GM10248 (cell line): ENCODE data around the gene ANKS4B.

Experiments used
- CTCF ChIA-PET: fragments of 300-600 bp; sonication (Branson Sonifier 250); formaldehyde crosslinking; extraction: SDS; loops from one replicate; lab custom pipeline; 2021; ENCODE audit warnings: antibody characterized with exemption; lab: Yijun Ruan, JAX
- POLR2A ChIA-PET: fragments of 350-650 bp; sonication (Branson Sonifier 250); formaldehyde crosslinking; extraction: SDS; loops from one replicate; lab custom pipeline; 2020; ENCODE audit warnings: antibody characterized with exemption; lab: Yijun Ruan, JAX
- DNase-seq: peaks from one replicate; pipeline ENCODE4 v3.0.0; 2012; ENCODE audit errors: extremely low spot score
- CTCF ChIP-seq: IDR thresholded peaks from 2 replicates; pipeline ENCODE4 v1.5.1; 2012; ENCODE audit warnings: mild to moderate bottlenecking, low read depth; ENCODE audit errors: extremely low read depth, missing control alignments, control extremely low read depth

Gene ANKS4B

GRCh38 chr16:21214086-21214485 lies 19.4 kb upstream of the ANKS4B start:
- ChIA-PET CTCF (interaction anchor here (0.6 kb wide), 1 partner anchor 25 kb away, joined by 4 read pairs; no protein-coding TSS in a partner anchor), POLR2A (no interaction called here)
- DNase-seq: no peak
- no peak for TF ChIP-seq CTCF

GRCh38 chr16:21217121-21217520 lies 16.4 kb upstream of the ANKS4B start:
- TF ChIP-seq CTCF: no peak
- DNase-seq: no peak
- ChIA-PET CTCF (no interaction called here), POLR2A (no interaction called here)

- no peak for DNase-seq
- ChIA-PET CTCF (no interaction called here), POLR2A (no interaction called here)
- no peak for TF ChIP-seq CTCF
Measured at GRCh38 chr16:21218153-21218552, 15.3 kb upstream of the ANKS4B start.

- POLR2A ChIA-PET: no interaction called here
- CTCF ChIA-PET: no interaction called here
- no peak for TF ChIP-seq CTCF
- no peak for DNase-seq
Measured at GRCh38 chr16:21219551-21219950, 13.9 kb upstream of the ANKS4B start.

- POLR2A ChIA-PET: no interaction called here
- CTCF ChIA-PET: no interaction called here
- no peak for TF ChIP-seq CTCF
- no peak for DNase-seq
Measured at GRCh38 chr16:21222495-21223337, 10.8 kb upstream of the ANKS4B start.

- POLR2A ChIA-PET: no interaction called here
- CTCF ChIA-PET: no interaction called here
- no peak for DNase-seq
- TF ChIP-seq CTCF: no peak
Measured at GRCh38 chr16:21223787-21224186, 9.7 kb upstream of the ANKS4B start.
